GM23248 (cell line): ENCODE data around the gene RASGRP2. TPM values are rescaled to one million over a fixed set of nuclear protein-coding genes. Genes with fewer than 3 reads are reported as not detected.

Source experiments
- DNase-seq: peaks from one replicate; pipeline ENCODE4 v3.0.0-alpha.2; 2015
- H2AFZ ChIP-seq: fragments of 200-600 bp; sonication (generic); 2 replicates; pipeline ENCODE4 v1.6.1; 2016; ENCODE audit warnings: antibody characterized with exemption
- H3F3A ChIP-seq: fragments of 200-600 bp; sonication (generic); 2 replicates; pipeline ENCODE4 v1.6.1; 2016; ENCODE audit warnings: mild to moderate bottlenecking, antibody characterized with exemption, mixed run types; ENCODE audit not compliant: insufficient read depth
- H3K27ac ChIP-seq: fragments of 200-600 bp; sonication (generic); 2 replicates; pipeline ENCODE4 v1.5.1; 2016; ENCODE audit warnings: mild to moderate bottlenecking
- H3K27me3 ChIP-seq: fragments of 200-600 bp; sonication (generic); replicated peaks from 2 replicates; pipeline ENCODE4 v1.6.1; 2016; ENCODE audit warnings: mild to moderate bottlenecking; ENCODE audit not compliant: insufficient read depth
- H3K36me3 ChIP-seq: fragments of 200-600 bp; sonication (generic); 2 replicates; pipeline ENCODE4 v1.6.1; 2016; ENCODE audit warnings: low read depth, mild to moderate bottlenecking
- H3K4me1 ChIP-seq: fragments of 200-600 bp; sonication (generic); 2 replicates; pipeline ENCODE4 v1.6.1; 2016; ENCODE audit warnings: mild to moderate bottlenecking; ENCODE audit not compliant: insufficient read depth
- H3K4me2 ChIP-seq: fragments of 200-600 bp; sonication (generic); one replicate; pipeline ENCODE4 v1.6.1; 2016; ENCODE audit warnings: mild to moderate bottlenecking; ENCODE audit not compliant: unreplicated experiment
- H3K4me3 ChIP-seq: fragments of 200-600 bp; sonication (generic); 2 replicates; pipeline ENCODE4 v1.5.1; 2016; ENCODE audit warnings: mild to moderate bottlenecking
- H3K79me2 ChIP-seq: fragments of 200-600 bp; sonication (generic); 2 replicates; pipeline ENCODE4 v1.6.1; 2016; ENCODE audit warnings: mild to moderate bottlenecking; ENCODE audit not compliant: insufficient read depth
- H3K9ac ChIP-seq: fragments of 200-600 bp; sonication (generic); 2 replicates; pipeline ENCODE4 v1.6.1; 2016; ENCODE audit warnings: mild to moderate bottlenecking
- H3K9me2 ChIP-seq: fragments of 200-600 bp; sonication (generic); 2 replicates; pipeline ENCODE4 v1.6.1; 2016; ENCODE audit warnings: mixed run types, mild to moderate bottlenecking, moderate library complexity; ENCODE audit not compliant: insufficient read depth
- H3K9me3 ChIP-seq: fragments of 200-600 bp; sonication (generic); one replicate; pipeline ENCODE4 v1.6.1; 2017; ENCODE audit warnings: low read depth
- H4K20me1 ChIP-seq: fragments of 200-600 bp; sonication (generic); 2 replicates; pipeline ENCODE4 v1.6.0; 2016; ENCODE audit not compliant: insufficient read depth
- EZH2 ChIP-seq: fragments of 200-600 bp; sonication (generic); IDR thresholded peaks from 2 replicates; pipeline ENCODE4 v1.6.1; 2018; ENCODE audit warnings: antibody characterized with exemption, mild to moderate bottlenecking; ENCODE audit not compliant: insufficient read depth, poor library complexity, severe bottlenecking
- EZH2phosphoT487 ChIP-seq: fragments of 200-600 bp; sonication (generic); IDR thresholded peaks from 2 replicates; pipeline ENCODE4 v1.6.1; 2018; ENCODE audit warnings: antibody characterized with exemption, moderate library complexity, mild to moderate bottlenecking, low read depth; ENCODE audit not compliant: insufficient read depth
- WGBS, 2 experiments: methylation state at CpG; one replicate each; pipeline ENCODE4 v1.1.6; 2015 to 2017; ENCODE audit warnings: low lambda C conversion rate in 2 of 2, low coverage in 1 of 2; ENCODE audit errors: missing lambda C conversion rate in 2 of 2; 5-methylcytosine and 5-hydroxymethylcytosine counted together
- in situ Hi-C: fragments of 300-500 bp; cut with MboI; formaldehyde crosslinking; loops from 2 replicates; pipeline ENCODE4 v1.15.0; 2020
- polyA plus RNA-seq: library from polyadenylated mRNA; unstranded; fragments of >200 nt; fragmentation: Nextera tagmentation; extraction: Ambion mirVana; gene quantifications from 2 replicates; pipeline ENCODE4 v1.2.1, GENCODE V29; 2016
- total RNA-seq: library from RNA; depleted of rRNA; stranded (reverse); fragments of >200 nt; shearing (Covaris generic); gene quantifications from 2 replicates; pipeline ENCODE4 v1.2.3, GENCODE V29; 2014

RASGRP2 gene
- total and polyA plus RNA-seq, 2 experiments from 2014 or later: 0.68 TPM; not detected in 1

DNA sequence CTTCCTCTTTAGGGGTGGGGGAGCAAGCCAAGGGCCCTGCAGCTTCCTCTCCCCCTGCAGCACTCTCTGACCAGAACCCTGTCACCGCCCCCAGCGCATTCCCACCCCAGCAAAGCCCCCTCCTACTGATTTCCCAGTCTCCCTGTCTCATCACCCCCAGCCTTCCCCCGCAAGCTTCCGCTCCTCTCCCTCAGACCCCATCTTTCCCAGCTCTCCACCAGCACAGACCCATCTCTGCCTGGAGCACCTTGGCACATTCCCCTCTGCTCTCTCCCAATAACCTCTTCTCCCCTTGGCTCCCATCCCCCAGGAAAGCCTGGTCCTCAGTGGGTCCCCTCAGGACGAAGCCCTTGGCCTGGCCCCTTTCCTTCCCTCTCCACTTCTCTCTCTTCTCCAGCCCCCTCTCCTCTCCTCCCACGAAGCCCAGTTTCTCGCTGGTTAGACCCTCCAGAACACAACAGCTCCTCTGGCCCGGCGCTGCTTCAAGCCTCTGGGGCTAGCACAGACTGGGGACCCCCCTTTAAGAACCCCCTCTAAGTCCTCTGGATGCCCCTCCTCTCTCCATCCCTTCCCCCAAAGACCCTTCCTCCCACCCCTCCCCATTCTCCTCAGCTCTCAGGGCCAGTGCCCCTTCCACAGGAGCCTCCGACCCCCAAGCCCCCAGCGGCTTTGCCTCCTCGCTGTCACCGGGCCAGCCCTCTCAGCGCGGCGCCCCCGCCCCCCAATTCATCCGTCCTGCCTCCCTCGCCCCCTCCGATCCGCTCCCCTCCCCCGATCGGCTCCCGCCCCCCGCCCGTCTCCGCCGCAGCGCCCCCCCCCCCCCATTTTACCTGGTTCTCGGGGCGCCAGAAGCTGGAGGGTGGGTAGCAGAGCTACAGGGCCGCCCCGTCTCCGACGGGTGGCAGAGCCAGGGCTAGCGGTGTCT, 21.5 kb downstream of the RASGRP2 start:
- Histone ChIP-seq H3K27me3 (peaks cover 39% of the 10 kb centered on the region), H2AFZ (no peak overlapping the region), H3K9me3 (no peaks in the 10 kb centered on the region), H3F3A (no peaks in the 10 kb centered on the region), H3K4me2 (no peak overlapping the region), H3K4me3 (no peak overlapping the region), H3K9me2 (no peaks in the 10 kb centered on the region), H3K27ac (no peak overlapping the region), H3K9ac (no peak overlapping the region), H3K79me2 (no peaks in the 10 kb centered on the region), H3K36me3 (no peaks in the 10 kb centered on the region), H4K20me1 (no peaks in the 10 kb centered on the region), H3K4me1 (no peaks in the 10 kb centered on the region)
- no peak for TF ChIP-seq EZH2
- no peak for TF ChIP-seq EZH2phosphoT487
- no peak for DNase-seq
- 3 to 9% methylated on average over 18 to 36 of the region's 36 CpGs for WGBS, 2 experiments
- in situ Hi-C loops: no loop called here

DNA sequence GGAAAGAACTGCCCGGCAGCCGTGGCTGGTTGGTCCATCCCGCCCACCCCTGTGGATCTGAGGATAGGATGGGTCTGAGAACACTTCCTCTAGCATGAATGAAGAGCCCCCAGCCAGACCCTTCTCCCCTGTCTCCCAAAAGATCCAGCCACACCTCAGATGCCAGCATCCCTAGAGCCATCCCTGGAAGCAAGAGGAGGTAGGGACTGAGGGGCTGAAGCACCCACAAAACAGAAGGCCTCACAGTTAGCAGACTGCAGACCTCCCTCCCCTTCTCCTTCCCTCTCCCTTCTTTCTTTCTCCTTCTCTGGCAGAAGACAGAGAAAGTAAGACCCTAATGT, 22.6 kb downstream of the RASGRP2 start:
- no peak for DNase-seq
- Histone ChIP-seq H3K9me2 (no peaks in the 10 kb centered on the region), H3K27ac (no peak overlapping the region), H3K9ac (no peak overlapping the region), H3K9me3 (no peaks in the 10 kb centered on the region), H3K27me3 (peaks cover 43% of the 10 kb centered on the region), H2AFZ (no peak overlapping the region), H3K4me1 (no peaks in the 10 kb centered on the region), H4K20me1 (no peaks in the 10 kb centered on the region), H3K4me3 (no peak overlapping the region), H3K36me3 (no peaks in the 10 kb centered on the region), H3K79me2 (no peaks in the 10 kb centered on the region), H3F3A (no peaks in the 10 kb centered on the region), H3K4me2 (no peak overlapping the region)
- WGBS, 2 experiments: 7 to 19% methylated on average over 3 of the region's 3 CpGs
- TF ChIP-seq EZH2: no peak
- TF ChIP-seq EZH2phosphoT487: no peak
- in situ Hi-C loops: no loop called here

DNA sequence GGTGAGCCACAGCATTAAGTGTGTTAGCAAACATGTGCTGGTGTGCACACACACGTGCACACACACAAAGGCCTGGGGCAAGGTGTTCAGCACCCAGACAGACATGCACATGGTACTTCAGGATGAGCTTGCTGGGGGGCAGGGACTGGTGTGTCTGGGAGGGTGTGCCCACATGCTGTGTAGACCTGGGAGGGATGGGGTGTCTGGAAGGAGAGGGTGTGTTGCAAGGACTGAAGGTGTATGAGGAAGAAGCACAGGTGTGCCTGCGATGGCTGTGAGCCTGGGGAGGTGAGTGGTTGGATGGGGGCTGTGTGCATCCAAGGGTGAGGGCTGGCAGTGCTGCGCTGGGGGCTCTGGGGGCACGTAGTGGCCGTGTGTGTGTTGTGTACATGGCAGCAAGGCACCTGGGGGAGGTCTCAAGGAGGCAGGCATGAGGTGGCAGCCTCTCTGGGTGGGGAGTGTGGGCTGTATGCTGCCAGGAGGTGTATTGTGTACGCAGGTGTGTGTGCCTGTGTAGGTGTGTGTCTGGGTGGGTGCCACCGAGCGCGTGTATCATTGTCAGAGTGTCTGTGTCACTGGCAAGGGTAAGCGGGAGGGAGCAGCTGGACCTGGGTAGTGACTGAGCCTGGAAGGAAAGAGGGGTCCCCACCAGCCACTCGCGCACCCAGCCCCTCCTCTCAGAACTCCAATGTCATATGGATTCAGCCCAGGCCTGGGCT, 23.1 kb downstream of the RASGRP2 start:
- no peak overlapping the region for H3K4me3 ChIP-seq
- H3K79me2 ChIP-seq: no peaks in the 10 kb centered on the region
- 62 to 66% methylated on average over 12 of the region's 12 CpGs for WGBS, 2 experiments

DNA sequence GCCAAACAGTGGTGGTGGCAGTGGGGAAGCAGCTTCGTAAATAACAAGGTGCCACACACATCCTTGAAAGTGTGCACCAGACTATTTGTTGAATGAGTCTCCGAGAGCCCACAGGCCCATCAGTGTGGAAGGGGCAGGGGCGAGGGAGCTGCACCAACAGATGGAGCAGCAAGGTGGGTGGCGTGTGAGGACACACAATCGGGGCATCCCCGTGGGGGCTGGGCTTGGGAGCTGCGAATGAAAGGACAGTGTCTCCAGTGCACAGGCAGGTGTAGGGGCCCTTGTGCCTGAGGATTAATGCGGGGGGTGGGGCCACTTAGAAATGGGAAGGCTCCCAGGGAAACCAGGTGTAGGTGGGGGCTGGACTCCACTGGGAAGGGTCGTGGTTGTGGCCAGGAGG, 23.8 kb downstream of the RASGRP2 start:
- H3F3A ChIP-seq: no peaks in the 10 kb centered on the region
- no peaks in the 10 kb centered on the region for H3K9me3 ChIP-seq
- WGBS, 2 experiments: 45% methylated on average over 9 of the region's 9 CpGs
- no peak overlapping the region for H3K4me2 ChIP-seq
- H3K36me3 ChIP-seq: no peaks in the 10 kb centered on the region
- no peaks in the 10 kb centered on the region for H4K20me1 ChIP-seq
- no peak overlapping the region for H3K9ac ChIP-seq
- H3K4me1 ChIP-seq: no peaks in the 10 kb centered on the region
- no peak overlapping the region for H2AFZ ChIP-seq
- no peaks in the 10 kb centered on the region for H3K79me2 ChIP-seq
- H3K9me2 ChIP-seq: no peaks in the 10 kb centered on the region
- no peak for TF ChIP-seq EZH2
- no peak for TF ChIP-seq EZH2phosphoT487
- no peak overlapping the region for H3K27ac ChIP-seq
- no peak overlapping the region for H3K4me3 ChIP-seq
- in situ Hi-C loops: no loop called here
- DNase-seq: no peak
- peaks cover 54% of the 10 kb centered on the region for H3K27me3 ChIP-seq

More for the DNA sequence above, 23.1 kb downstream of the RASGRP2 start:
- Histone ChIP-seq H3K27ac (no peak overlapping the region), H3K9ac (no peak overlapping the region), H2AFZ (no peak overlapping the region), H3K9me2 (no peaks in the 10 kb centered on the region), H4K20me1 (no peaks in the 10 kb centered on the region), H3K36me3 (no peaks in the 10 kb centered on the region), H3K4me2 (no peak overlapping the region), H3F3A (no peaks in the 10 kb centered on the region), H3K9me3 (no peaks in the 10 kb centered on the region), H3K27me3 (peaks cover 48% of the 10 kb centered on the region), H3K4me1 (no peaks in the 10 kb centered on the region)
- in situ Hi-C loops: no loop called here
- TF ChIP-seq EZH2phosphoT487 (no peak), EZH2 (no peak)
- DNase-seq: no peak
